ENCODE measurements around the gene PIK3C2G.

PIK3C2G gene

DNA sequence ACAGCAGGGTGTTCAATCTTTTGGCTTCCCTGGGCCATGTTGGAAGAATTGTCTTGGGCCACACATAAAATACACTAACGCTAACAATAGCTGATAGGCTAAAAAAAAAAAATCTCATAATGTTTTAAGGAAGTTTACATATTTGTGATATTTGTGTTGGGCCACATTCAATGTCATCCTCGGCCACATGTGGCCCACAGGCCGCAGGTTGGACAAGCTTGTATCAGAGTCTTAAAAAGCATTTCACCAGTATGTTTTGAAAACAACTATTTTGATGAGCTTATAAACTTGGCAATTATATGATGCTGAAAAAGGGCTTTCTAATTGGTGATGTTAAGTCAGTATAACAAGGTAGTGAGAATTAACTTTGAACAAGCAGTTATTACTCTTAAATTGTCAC lies 78.9 kb downstream of the PIK3C2G start:
- Histone ChIP-seq H2AK5ac (ENCODE audit: low read length) (no peak overlapping the region), H3K23ac (ENCODE audit: low read length) (no peak overlapping the region), H2BK5ac (ENCODE audit: low read length) (no peak overlapping the region), H3K27me3 (ENCODE audit: insufficient read depth, low read length, poor library complexity) (no peaks in the 10 kb centered on the region), H4K5ac (ENCODE audit: low read length) (no peak overlapping the region), H2BK120ac (ENCODE audit: low read depth, low read length) (no peak overlapping the region), H3K4me3 (ENCODE audit: low read length) (no peak overlapping the region), H3K56ac (ENCODE audit: low read length) (no peak overlapping the region), H2BK15ac (replicated peaks; ENCODE audit: low read depth) (no peak overlapping the region), H3K9ac (ENCODE audit: low read length) (no peak overlapping the region), H3K4me1 (ENCODE audit: control insufficient read depth, low read depth, low read length) (no peaks in the 10 kb centered on the region), H4K8ac (ENCODE audit: low read depth, low read length) (no peak overlapping the region), H3K4ac (ENCODE audit: low read depth, low read length) (no peak overlapping the region), H3K27ac (ENCODE audit: low read depth, low read length) (no peak overlapping the region), H3K36me3 (ENCODE audit: control insufficient read depth, insufficient read depth, low read length) (no peaks in the 10 kb centered on the region), H3K79me2 (ENCODE audit: control insufficient read depth, insufficient read depth, low read length) (no peaks in the 10 kb centered on the region), H3K4me2 (ENCODE audit: low read length) (no peak overlapping the region), H3K18ac (ENCODE audit: low read length) (no peak overlapping the region), H3K79me1 (ENCODE audit: low read length) (no peaks in the 10 kb centered on the region)
- DNase-seq = no peak
- WGBS (ENCODE audit: extremely low coverage, insufficient coverage, low lambda C conversion rate) = no CpG with 5 or more reads among the region's 3 CpGs

DNA sequence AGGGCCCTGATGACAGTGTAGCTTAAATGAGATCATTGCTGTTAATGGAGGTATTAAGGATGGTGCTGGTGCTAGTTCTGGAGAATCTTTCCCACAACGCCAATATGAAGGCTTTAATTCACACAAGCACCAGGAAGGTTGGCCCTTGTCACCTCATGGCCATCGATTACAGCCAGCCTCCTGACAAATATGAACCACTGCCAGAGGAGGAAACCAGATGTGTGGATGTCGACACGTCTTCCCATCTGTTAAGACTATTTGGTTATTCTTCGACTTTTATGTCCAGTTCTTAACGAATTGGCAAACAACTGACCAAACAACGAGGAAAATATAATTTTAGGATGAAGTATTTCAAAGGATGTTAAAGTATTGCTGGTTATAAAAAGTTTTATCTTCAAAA lies 79.5 kb downstream of the PIK3C2G start:
- no peak overlapping the region for H2BK120ac ChIP-seq (ENCODE audit: low read depth, low read length)
- no CpG with 5 or more reads among the region's 7 CpGs for WGBS (ENCODE audit: extremely low coverage, insufficient coverage, low lambda C conversion rate)
- no peak for DNase-seq
- no peak overlapping the region for H3K23ac ChIP-seq (ENCODE audit: low read length)
- no peak overlapping the region for H2AK5ac ChIP-seq (ENCODE audit: low read length)
- H3K27me3 ChIP-seq (ENCODE audit: insufficient read depth, low read length, poor library complexity) = no peaks in the 10 kb centered on the region
- H3K9ac ChIP-seq (ENCODE audit: low read length) = no peak overlapping the region
- no peak overlapping the region for H4K5ac ChIP-seq (ENCODE audit: low read length)
- no peak overlapping the region for H3K27ac ChIP-seq (ENCODE audit: low read depth, low read length)
- H3K4me3 ChIP-seq (ENCODE audit: low read length) = no peak overlapping the region
- H4K8ac ChIP-seq (ENCODE audit: low read depth, low read length) = no peak overlapping the region
- no peak overlapping the region for H3K56ac ChIP-seq (ENCODE audit: low read length)
- no peak overlapping the region for H3K18ac ChIP-seq (ENCODE audit: low read length)
- no peak overlapping the region for H3K4me2 ChIP-seq (ENCODE audit: low read length)
- H2BK15ac ChIP-seq (replicated peaks; ENCODE audit: low read depth) = no peak overlapping the region
- no peaks in the 10 kb centered on the region for H3K79me2 ChIP-seq (ENCODE audit: control insufficient read depth, insufficient read depth, low read length)
- H3K4ac ChIP-seq (ENCODE audit: low read depth, low read length) = no peak overlapping the region
- H2BK5ac ChIP-seq (ENCODE audit: low read length) = no peak overlapping the region
- H3K36me3 ChIP-seq (ENCODE audit: control insufficient read depth, insufficient read depth, low read length) = no peaks in the 10 kb centered on the region
- no peaks in the 10 kb centered on the region for H3K4me1 ChIP-seq (ENCODE audit: control insufficient read depth, low read depth, low read length)
- H3K79me1 ChIP-seq (ENCODE audit: low read length) = no peaks in the 10 kb centered on the region

DNA sequence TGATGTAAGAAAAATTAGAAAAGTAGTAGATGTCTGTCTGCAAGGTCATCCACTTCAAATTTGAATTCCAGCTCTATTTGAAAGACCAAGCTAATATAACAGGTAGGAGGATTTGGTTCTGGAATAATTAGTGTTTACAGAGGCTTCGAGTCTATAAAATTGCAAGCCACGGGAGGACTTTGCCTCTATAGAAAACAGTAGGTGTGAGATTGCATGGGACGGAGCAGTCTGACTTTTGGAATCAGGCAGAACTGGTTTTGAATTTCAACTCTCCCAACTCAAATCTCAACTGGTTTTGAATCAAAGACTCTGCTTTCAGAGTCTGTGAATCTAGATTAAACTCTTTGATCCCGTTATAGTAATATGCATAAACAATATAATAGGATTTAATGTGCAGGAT lies 82.4 kb downstream of the PIK3C2G start:
- no CpG with 5 or more reads among the region's 4 CpGs for WGBS (ENCODE audit: extremely low coverage, insufficient coverage, low lambda C conversion rate)
- no peaks in the 10 kb centered on the region for H3K79me2 ChIP-seq (ENCODE audit: control insufficient read depth, insufficient read depth, low read length)
- H3K23ac ChIP-seq (ENCODE audit: low read length) = no peak overlapping the region
- H3K27me3 ChIP-seq (ENCODE audit: insufficient read depth, low read length, poor library complexity) = no peaks in the 10 kb centered on the region
- H3K79me1 ChIP-seq (ENCODE audit: low read length) = no peaks in the 10 kb centered on the region
- H3K4ac ChIP-seq (ENCODE audit: low read depth, low read length) = no peak overlapping the region
- no peak overlapping the region for H3K18ac ChIP-seq (ENCODE audit: low read length)
- no peak overlapping the region for H3K4me2 ChIP-seq (ENCODE audit: low read length)
- no peak overlapping the region for H3K4me3 ChIP-seq (ENCODE audit: low read length)
- H3K9ac ChIP-seq (ENCODE audit: low read length) = no peak overlapping the region
- no peak overlapping the region for H3K27ac ChIP-seq (ENCODE audit: low read depth, low read length)
- no peak for DNase-seq
- no peak overlapping the region for H2BK15ac ChIP-seq (replicated peaks; ENCODE audit: low read depth)
- no peak overlapping the region for H2BK120ac ChIP-seq (ENCODE audit: low read depth, low read length)
- no peak overlapping the region for H4K8ac ChIP-seq (ENCODE audit: low read depth, low read length)
- no peak overlapping the region for H4K5ac ChIP-seq (ENCODE audit: low read length)
- H3K56ac ChIP-seq (ENCODE audit: low read length) = no peak overlapping the region
- H2AK5ac ChIP-seq (ENCODE audit: low read length) = no peak overlapping the region
- no peak overlapping the region for H2BK5ac ChIP-seq (ENCODE audit: low read length)
- no peaks in the 10 kb centered on the region for H3K36me3 ChIP-seq (ENCODE audit: control insufficient read depth, insufficient read depth, low read length)
- no peaks in the 10 kb centered on the region for H3K4me1 ChIP-seq (ENCODE audit: control insufficient read depth, low read depth, low read length)

DNA sequence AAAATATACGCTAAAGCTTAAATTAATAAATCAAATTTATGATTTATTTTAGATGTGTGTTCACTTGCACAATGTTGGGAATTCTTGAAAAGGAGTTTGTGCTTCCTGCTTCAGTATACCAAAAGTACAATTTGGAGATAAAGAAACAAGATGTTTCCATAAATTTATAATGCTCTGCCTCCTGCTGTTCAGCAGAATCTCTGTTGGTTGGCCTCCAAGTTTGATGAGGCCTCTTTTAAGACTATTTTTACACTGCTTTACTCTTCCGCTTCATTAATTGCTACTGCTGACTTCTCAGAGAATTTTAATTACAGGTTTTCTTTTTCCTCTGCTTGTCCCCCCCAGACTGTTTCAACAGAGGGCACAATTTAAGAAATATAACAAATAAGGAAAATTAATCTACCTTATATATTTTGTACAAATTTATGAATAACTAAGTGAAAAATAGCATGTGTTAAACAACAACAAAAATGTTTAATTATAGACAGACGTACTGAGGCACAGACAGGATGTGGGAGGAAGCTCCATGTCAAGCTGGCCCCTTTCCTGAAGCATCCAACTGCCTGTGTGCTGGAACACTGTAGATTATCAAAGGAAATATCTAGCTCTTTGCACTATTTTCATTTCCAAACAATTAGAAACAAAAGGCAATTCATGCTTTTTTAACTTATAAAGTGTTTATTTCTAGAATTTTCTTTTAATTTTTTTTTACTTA lies 83.9 kb downstream of the PIK3C2G start:
- no peak overlapping the region for H3K23ac ChIP-seq (ENCODE audit: low read length)
- no peak overlapping the region for H2BK5ac ChIP-seq (ENCODE audit: low read length)
- H3K4ac ChIP-seq (ENCODE audit: low read depth, low read length) = no peak overlapping the region
- H3K27me3 ChIP-seq (ENCODE audit: insufficient read depth, low read length, poor library complexity) = no peaks in the 10 kb centered on the region
- no peak overlapping the region for H2AK5ac ChIP-seq (ENCODE audit: low read length)
- no peak overlapping the region for H4K8ac ChIP-seq (ENCODE audit: low read depth, low read length)
- H3K4me2 ChIP-seq (ENCODE audit: low read length) = no peak overlapping the region
- no CpG with 5 or more reads among the region's 3 CpGs for WGBS (ENCODE audit: extremely low coverage, insufficient coverage, low lambda C conversion rate)
- H3K18ac ChIP-seq (ENCODE audit: low read length) = no peak overlapping the region
- H4K5ac ChIP-seq (ENCODE audit: low read length) = no peak overlapping the region
- H3K4me1 ChIP-seq (ENCODE audit: control insufficient read depth, low read depth, low read length) = no peaks in the 10 kb centered on the region
- no peak for DNase-seq
- no peak overlapping the region for H2BK15ac ChIP-seq (replicated peaks; ENCODE audit: low read depth)
- H3K56ac ChIP-seq (ENCODE audit: low read length) = no peak overlapping the region
- H3K36me3 ChIP-seq (ENCODE audit: control insufficient read depth, insufficient read depth, low read length) = no peaks in the 10 kb centered on the region
- H3K9ac ChIP-seq (ENCODE audit: low read length) = no peak overlapping the region
- no peak overlapping the region for H2BK120ac ChIP-seq (ENCODE audit: low read depth, low read length)
- no peaks in the 10 kb centered on the region for H3K79me1 ChIP-seq (ENCODE audit: low read length)
- H3K79me2 ChIP-seq (ENCODE audit: control insufficient read depth, insufficient read depth, low read length) = no peaks in the 10 kb centered on the region
- H3K27ac ChIP-seq (ENCODE audit: low read depth, low read length) = no peak overlapping the region
- no peak overlapping the region for H3K4me3 ChIP-seq (ENCODE audit: low read length)

DNA sequence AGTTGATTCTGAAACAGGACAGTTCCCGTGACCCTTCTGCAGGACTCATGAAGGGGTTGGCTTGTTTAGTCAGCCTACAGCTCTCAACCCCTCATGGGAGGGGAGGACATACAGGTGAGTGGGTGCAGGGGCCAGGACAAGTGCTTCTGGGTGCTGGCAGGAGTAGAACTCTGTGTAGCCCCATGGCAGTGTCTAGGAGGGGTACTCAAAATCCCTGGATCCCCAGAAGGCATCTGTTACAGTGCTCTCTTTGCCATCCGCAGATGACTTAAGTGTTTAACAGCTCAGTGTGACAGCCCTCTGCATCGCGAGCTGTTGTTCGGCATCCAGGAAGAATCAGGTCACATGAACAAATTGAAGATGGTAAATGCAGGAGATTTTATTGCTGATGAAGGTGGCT lies 91.0 kb downstream of the PIK3C2G start:
- H3K4me2 ChIP-seq (ENCODE audit: low read length) = no peak overlapping the region
- no CpG with 5 or more reads among the region's 5 CpGs for WGBS (ENCODE audit: extremely low coverage, insufficient coverage, low lambda C conversion rate)
- H4K8ac ChIP-seq (ENCODE audit: low read depth, low read length) = no peak overlapping the region
- DNase-seq = no peak
- H3K79me1 ChIP-seq (ENCODE audit: low read length) = no peaks in the 10 kb centered on the region
- H3K4me3 ChIP-seq (ENCODE audit: low read length) = no peak overlapping the region
- no peak overlapping the region for H3K9ac ChIP-seq (ENCODE audit: low read length)
- H3K4ac ChIP-seq (ENCODE audit: low read depth, low read length) = no peak overlapping the region
- H4K5ac ChIP-seq (ENCODE audit: low read length) = no peak overlapping the region
- no peak overlapping the region for H2AK5ac ChIP-seq (ENCODE audit: low read length)
- no peaks in the 10 kb centered on the region for H3K4me1 ChIP-seq (ENCODE audit: control insufficient read depth, low read depth, low read length)
- no peak overlapping the region for H3K56ac ChIP-seq (ENCODE audit: low read length)
- H3K79me2 ChIP-seq (ENCODE audit: control insufficient read depth, insufficient read depth, low read length) = no peaks in the 10 kb centered on the region
- H2BK5ac ChIP-seq (ENCODE audit: low read length) = no peak overlapping the region
- H3K18ac ChIP-seq (ENCODE audit: low read length) = no peak overlapping the region
- no peaks in the 10 kb centered on the region for H3K27me3 ChIP-seq (ENCODE audit: insufficient read depth, low read length, poor library complexity)
- H2BK120ac ChIP-seq (ENCODE audit: low read depth, low read length) = no peak overlapping the region
- no peak overlapping the region for H3K27ac ChIP-seq (ENCODE audit: low read depth, low read length)
- no peak overlapping the region for H3K23ac ChIP-seq (ENCODE audit: low read length)
- H2BK15ac ChIP-seq (replicated peaks; ENCODE audit: low read depth) = no peak overlapping the region
- no peaks in the 10 kb centered on the region for H3K36me3 ChIP-seq (ENCODE audit: control insufficient read depth, insufficient read depth, low read length)

DNA sequence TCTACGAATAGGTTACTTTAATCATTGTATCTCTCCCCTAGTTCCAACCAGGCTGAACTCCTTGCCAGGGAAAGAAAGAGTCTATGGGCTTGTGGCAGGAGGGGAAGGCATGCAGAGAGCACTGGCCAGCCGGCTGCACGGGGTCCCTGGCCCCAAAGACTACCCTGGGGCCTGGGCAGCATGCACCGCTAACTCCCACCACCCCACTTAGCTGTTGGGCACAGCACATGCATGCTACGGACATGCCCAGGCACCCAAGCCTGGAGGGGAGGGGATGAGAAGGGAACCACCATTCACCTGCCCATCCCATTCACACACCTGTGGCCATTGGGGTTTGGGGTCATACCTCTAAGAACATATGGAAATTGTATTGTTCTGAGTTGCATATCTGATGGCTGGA lies 94.1 kb downstream of the PIK3C2G start:
- H3K36me3 ChIP-seq (ENCODE audit: control insufficient read depth, insufficient read depth, low read length) = no peaks in the 10 kb centered on the region
- H3K9ac ChIP-seq (ENCODE audit: low read length) = no peak overlapping the region
- no peaks in the 10 kb centered on the region for H3K79me1 ChIP-seq (ENCODE audit: low read length)
- no peak overlapping the region for H2BK15ac ChIP-seq (replicated peaks; ENCODE audit: low read depth)
- no peak overlapping the region for H4K5ac ChIP-seq (ENCODE audit: low read length)
- H3K18ac ChIP-seq (ENCODE audit: low read length) = no peak overlapping the region
- H3K4ac ChIP-seq (ENCODE audit: low read depth, low read length) = no peak overlapping the region
- H2BK120ac ChIP-seq (ENCODE audit: low read depth, low read length) = no peak overlapping the region
- no peak overlapping the region for H2AK5ac ChIP-seq (ENCODE audit: low read length)
- H3K4me2 ChIP-seq (ENCODE audit: low read length) = no peak overlapping the region
- no peak overlapping the region for H4K8ac ChIP-seq (ENCODE audit: low read depth, low read length)
- no peak overlapping the region for H3K56ac ChIP-seq (ENCODE audit: low read length)
- no peak overlapping the region for H3K4me3 ChIP-seq (ENCODE audit: low read length)
- H3K4me1 ChIP-seq (ENCODE audit: control insufficient read depth, low read depth, low read length) = no peaks in the 10 kb centered on the region
- DNase-seq = no peak
- no peak overlapping the region for H3K23ac ChIP-seq (ENCODE audit: low read length)
- H3K27me3 ChIP-seq (ENCODE audit: insufficient read depth, low read length, poor library complexity) = no peaks in the 10 kb centered on the region
- H2BK5ac ChIP-seq (ENCODE audit: low read length) = no peak overlapping the region
- no peaks in the 10 kb centered on the region for H3K79me2 ChIP-seq (ENCODE audit: control insufficient read depth, insufficient read depth, low read length)
- no peak overlapping the region for H3K27ac ChIP-seq (ENCODE audit: low read depth, low read length)
- no CpG with 5 or more reads among the region's 5 CpGs for WGBS (ENCODE audit: extremely low coverage, insufficient coverage, low lambda C conversion rate)
